PC-3 (cell line): Measurements from ENCODE around the gene FHL2.

Source experiments
- EZH2 ChIP-seq: fragments of 300-600 bp; sonication (generic); IDR thresholded peaks from one replicate; pipeline ENCODE4 v1.6.1; 2017; ENCODE audit warnings: antibody characterized with exemption, mild to moderate bottlenecking, low read length; ENCODE audit not compliant: unreplicated experiment
- EZH2phosphoT487 ChIP-seq: fragments of 300-600 bp; sonication (generic); IDR thresholded peaks from 2 replicates; pipeline ENCODE4 v1.6.1; 2018; ENCODE audit warnings: mild to moderate bottlenecking, antibody characterized with exemption, low read length, borderline replicate concordance
- TF ChIP-seq, protein P1 (sequence below): fragments of 300-600 bp; sonication (generic); conservative IDR thresholded peaks from 2 replicates; pipeline ENCODE4 v1.5.1; 2017; ENCODE audit warnings: antibody characterized with exemption, low read depth, mild to moderate bottlenecking, low read length

DNA sequence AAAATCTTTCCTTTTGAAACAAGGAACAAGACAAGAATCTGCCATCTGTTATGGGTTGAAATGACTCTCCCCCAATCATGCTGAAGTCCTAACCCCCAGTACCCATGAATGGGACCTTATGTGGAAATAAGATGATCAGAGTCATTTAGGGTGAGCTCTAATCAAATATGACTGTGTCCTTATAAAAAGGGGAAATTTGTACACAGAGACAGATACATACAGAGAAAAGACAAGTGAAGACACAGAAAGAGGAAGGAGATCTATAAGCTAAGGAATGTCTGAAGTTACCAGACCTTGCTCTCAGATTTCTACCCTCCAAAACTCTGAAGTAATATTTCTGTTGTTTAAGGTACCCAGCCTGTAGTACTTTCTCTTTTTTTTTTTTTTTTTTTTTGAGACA is 85.0 kb downstream of the FHL2 start:
- TF ChIP-seq, protein P1, sequence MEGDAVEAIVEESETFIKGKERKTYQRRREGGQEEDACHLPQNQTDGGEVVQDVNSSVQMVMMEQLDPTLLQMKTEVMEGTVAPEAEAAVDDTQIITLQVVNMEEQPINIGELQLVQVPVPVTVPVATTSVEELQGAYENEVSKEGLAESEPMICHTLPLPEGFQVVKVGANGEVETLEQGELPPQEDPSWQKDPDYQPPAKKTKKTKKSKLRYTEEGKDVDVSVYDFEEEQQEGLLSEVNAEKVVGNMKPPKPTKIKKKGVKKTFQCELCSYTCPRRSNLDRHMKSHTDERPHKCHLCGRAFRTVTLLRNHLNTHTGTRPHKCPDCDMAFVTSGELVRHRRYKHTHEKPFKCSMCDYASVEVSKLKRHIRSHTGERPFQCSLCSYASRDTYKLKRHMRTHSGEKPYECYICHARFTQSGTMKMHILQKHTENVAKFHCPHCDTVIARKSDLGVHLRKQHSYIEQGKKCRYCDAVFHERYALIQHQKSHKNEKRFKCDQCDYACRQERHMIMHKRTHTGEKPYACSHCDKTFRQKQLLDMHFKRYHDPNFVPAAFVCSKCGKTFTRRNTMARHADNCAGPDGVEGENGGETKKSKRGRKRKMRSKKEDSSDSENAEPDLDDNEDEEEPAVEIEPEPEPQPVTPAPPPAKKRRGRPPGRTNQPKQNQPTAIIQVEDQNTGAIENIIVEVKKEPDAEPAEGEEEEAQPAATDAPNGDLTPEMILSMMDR, result no peak
- TF ChIP-seq EZH2phosphoT487, result no peak
- no peak for TF ChIP-seq EZH2
